Natural killer cell (primary cell): ENCODE measurements around the gene ALG14. TPM values are rescaled to one million over a fixed set of nuclear protein-coding genes. Genes with fewer than 3 reads are reported as not detected.

ENCODE experiments used
- ATAC-seq, 3 donors: fragments of 150-1000 bp in 2 of 3; fragments of 200-7000 bp in 1 of 3; cut with Tn5 transposase; 1 replicate in 1 of 3; 2 replicates in 2 of 3; pipeline ENCODE4 v1.10.0; 2021; ENCODE audit warnings: mild to moderate bottlenecking in 2 of 3, moderate library complexity in 2 of 3
- DNase-seq, 2 donors: peaks; one replicate each; pipeline versions ENCODE4 v3.0.0 to v3.0.0-alpha.2; 2013 to 2021; ENCODE audit warnings: mixed read lengths in 1 of 2
- H3K27ac ChIP-seq: one replicate; pipeline ENCODE4 v1.5.1; 2013; ENCODE audit warnings: mild to moderate bottlenecking, low read length
- H3K27me3 ChIP-seq: one replicate; pipeline ENCODE4 v1.6.1; 2013; ENCODE audit warnings: low read length; ENCODE audit not compliant: control insufficient read depth, insufficient read depth
- H3K36me3 ChIP-seq: one replicate; pipeline ENCODE4 v1.6.1; 2013; ENCODE audit warnings: low read length; ENCODE audit not compliant: control insufficient read depth, insufficient read depth
- H3K4me1 ChIP-seq: one replicate; pipeline ENCODE4 v1.6.1; 2013; ENCODE audit warnings: low read length; ENCODE audit not compliant: control insufficient read depth, insufficient read depth
- H3K4me3 ChIP-seq: one replicate; pipeline ENCODE4 v1.5.1; 2013; ENCODE audit warnings: low read length
- H3K9me3 ChIP-seq: one replicate; pipeline ENCODE4 v1.6.1; 2013; ENCODE audit warnings: low read length; ENCODE audit not compliant: control insufficient read depth, insufficient read depth
- H3K27ac Mint-ChIP-seq, 2 donors: one replicate each; pipeline ENCODE4 v1.8.0; 2022; ENCODE audit warnings: mild to moderate bottlenecking in 2 of 2, mixed read lengths in 2 of 2, moderate library complexity in 1 of 2
- H3K27me3 Mint-ChIP-seq, 2 donors: one replicate each; pipeline ENCODE4 v1.8.0; 2022; ENCODE audit warnings: low read depth in 2 of 2, mixed read lengths in 2 of 2
- H3K36me3 Mint-ChIP-seq: one replicate; pipeline ENCODE4 v1.8.0; 2022; ENCODE audit warnings: mixed read lengths
- H3K4me1 Mint-ChIP-seq, 2 donors: one replicate each; pipeline ENCODE4 v1.8.0; 2022; ENCODE audit warnings: mixed read lengths in 2 of 2
- H3K4me3 Mint-ChIP-seq: one replicate; pipeline ENCODE4 v1.8.0; 2022; ENCODE audit warnings: mild to moderate bottlenecking, moderate library complexity, mixed read lengths
- H3K9me3 Mint-ChIP-seq, 2 donors: one replicate each; pipeline ENCODE4 v1.8.0; 2022; ENCODE audit warnings: mixed read lengths in 2 of 2
- WGBS: methylation state at CpG from one replicate; pipeline ENCODE4 v1.1.7; 2013; ENCODE audit warnings: missing lambda C conversion rate; ENCODE audit not compliant: insufficient coverage; 5-methylcytosine and 5-hydroxymethylcytosine counted together
- intact Hi-C: fragments of 100-400 bp; cut with micrococcal nuclease; formaldehyde crosslinking; loops from one replicate; pipeline ENCODE4 v1.14.2; 2022
- total RNA-seq, 4 donors: library from RNA; stranded (reverse); fragments of 120-200 nt in 1 of 4; gene quantifications; one replicate each; pipeline versions ENCODE4 v1.2.3 to v1.2.4, GENCODE V29; 2013 to 2022
- TF ChIP-seq, protein P1 (sequence below): fragments of 200-600 bp; IDR thresholded peaks from one replicate; pipeline ENCODE4 v1.8.0; 2022; ENCODE audit warnings: antibody characterized with exemption

ALG14 gene
- total RNA-seq, 3 donors from 2014 or later (not counting 1 experiment from before 2014, with no cell fraction given) = 0.48 to 2.3 (median 1.1) TPM

DNA sequence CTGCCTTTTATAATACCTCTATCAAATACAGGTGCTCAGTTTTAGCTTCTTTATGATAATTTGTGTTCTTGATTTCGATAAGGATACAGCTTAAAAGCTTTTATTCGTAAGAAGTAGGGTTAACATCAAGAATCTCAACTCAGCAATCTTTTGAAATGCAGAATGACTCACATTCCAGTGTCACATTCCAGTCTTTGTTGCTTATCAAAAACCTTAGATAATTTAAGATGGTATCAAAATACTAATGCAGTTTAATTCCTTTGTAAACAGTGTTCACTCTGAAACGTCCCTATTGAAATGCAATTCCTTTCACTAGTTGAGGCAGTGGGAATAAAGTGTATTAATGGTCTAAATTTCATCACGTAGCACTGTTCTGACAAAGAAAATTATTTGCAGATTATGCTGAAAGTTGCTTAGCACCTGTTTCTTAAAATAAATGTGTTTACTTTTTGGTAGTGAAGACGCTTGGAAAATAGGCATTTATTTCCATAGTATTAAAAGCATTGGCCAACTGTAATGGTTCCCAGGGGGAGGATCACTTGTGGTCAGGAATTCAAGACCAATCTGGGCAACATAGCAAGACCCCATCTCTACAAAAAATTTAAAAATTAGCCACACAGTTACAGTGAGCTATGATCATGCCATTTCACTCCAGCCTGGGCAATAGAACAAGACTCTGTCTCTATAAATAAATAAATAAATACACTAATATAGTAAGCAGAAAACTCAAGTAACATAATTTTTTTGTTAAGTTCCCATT lies 135.7 kb downstream of the ALG14 start:
- Histone ChIP-seq H3K27ac (no peak overlapping the region), H3K4me3 (no peak overlapping the region), H3K27me3 (no peaks in the 10 kb centered on the region), H3K9me3 (no peaks in the 10 kb centered on the region), H3K36me3 (no peaks in the 10 kb centered on the region), H3K4me1 (no peaks in the 10 kb centered on the region)
- Mint-ChIP-seq H3K4me1 (no peaks in the 10 kb centered on the region), H3K4me3 (no peak overlapping the region), H3K27ac (no peak overlapping the region), H3K36me3 (no peaks in the 10 kb centered on the region), H3K9me3 (no peaks in the 10 kb centered on the region), H3K27me3 (peaks cover 14 to 18% of the 10 kb centered on the region in 2 donors)
- intact Hi-C loops = no loop called here
- WGBS = 81% methylated on average over 3 of the region's 5 CpGs
- no peak for DNase-seq
- TF ChIP-seq, protein P1, sequence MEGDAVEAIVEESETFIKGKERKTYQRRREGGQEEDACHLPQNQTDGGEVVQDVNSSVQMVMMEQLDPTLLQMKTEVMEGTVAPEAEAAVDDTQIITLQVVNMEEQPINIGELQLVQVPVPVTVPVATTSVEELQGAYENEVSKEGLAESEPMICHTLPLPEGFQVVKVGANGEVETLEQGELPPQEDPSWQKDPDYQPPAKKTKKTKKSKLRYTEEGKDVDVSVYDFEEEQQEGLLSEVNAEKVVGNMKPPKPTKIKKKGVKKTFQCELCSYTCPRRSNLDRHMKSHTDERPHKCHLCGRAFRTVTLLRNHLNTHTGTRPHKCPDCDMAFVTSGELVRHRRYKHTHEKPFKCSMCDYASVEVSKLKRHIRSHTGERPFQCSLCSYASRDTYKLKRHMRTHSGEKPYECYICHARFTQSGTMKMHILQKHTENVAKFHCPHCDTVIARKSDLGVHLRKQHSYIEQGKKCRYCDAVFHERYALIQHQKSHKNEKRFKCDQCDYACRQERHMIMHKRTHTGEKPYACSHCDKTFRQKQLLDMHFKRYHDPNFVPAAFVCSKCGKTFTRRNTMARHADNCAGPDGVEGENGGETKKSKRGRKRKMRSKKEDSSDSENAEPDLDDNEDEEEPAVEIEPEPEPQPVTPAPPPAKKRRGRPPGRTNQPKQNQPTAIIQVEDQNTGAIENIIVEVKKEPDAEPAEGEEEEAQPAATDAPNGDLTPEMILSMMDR = no peak
- no peak for ATAC-seq

DNA sequence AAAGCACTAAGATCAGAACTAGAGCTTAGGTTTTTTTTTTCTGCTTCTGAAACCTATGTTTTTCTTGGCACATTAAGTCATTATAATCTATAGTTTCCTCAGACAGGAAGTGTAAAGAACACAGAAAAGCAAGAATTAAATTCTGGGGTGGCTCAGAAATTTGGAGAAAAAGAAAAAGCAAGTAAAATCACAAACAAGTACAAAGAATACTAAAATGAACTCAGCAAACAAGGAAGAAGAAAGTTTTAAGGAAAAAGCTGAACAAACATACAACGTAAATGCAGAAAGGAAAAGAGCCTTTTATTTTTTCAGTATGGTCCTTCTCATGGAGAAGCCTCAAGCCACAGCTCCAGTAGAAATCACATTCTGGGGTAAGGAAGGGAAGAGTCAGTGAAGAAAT lies 137.3 kb downstream of the ALG14 start:
- H3K27ac ChIP-seq = no peak overlapping the region

DNA sequence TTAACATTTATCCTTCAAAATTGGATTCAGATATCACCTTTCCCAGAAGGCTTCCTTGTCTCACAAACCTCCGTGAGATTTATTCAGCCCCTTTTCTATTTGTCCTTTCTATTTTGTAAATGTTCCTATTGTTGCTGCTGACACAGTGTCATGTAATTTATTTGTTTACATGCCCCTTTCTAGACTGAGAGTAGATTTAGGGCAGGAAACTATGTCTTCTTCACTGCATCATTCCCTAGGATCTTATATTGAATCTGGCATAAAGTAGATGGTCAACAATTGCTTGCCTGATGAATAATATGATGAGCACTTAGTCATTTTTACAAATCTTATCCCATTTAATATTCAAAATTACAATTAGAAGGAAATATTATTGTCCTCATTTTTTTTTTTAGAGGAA lies 137.7 kb downstream of the ALG14 start:
- H3K36me3 Mint-ChIP-seq = no peaks in the 10 kb centered on the region
- no peak overlapping the region for H3K27ac ChIP-seq
- H3K27ac Mint-ChIP-seq = no peak overlapping the region
- H3K4me1 Mint-ChIP-seq = no peaks in the 10 kb centered on the region
- no peak overlapping the region for H3K4me3 Mint-ChIP-seq
- H3K27me3 Mint-ChIP-seq = peaks cover 14 to 18% of the 10 kb centered on the region in 2 donors
- WGBS = no CpG with 5 or more reads among the region's 1 CpG
- H3K4me3 ChIP-seq = no peak overlapping the region
- no peaks in the 10 kb centered on the region for H3K27me3 ChIP-seq
- intact Hi-C loops = no loop called here
- TF ChIP-seq, protein P1 = no peak
- no peaks in the 10 kb centered on the region for H3K9me3 ChIP-seq
- H3K36me3 ChIP-seq = no peaks in the 10 kb centered on the region
- ATAC-seq = no peak
- no peaks in the 10 kb centered on the region for H3K4me1 ChIP-seq
- no peaks in the 10 kb centered on the region for H3K9me3 Mint-ChIP-seq
- no peak for DNase-seq

More for the DNA sequence above, 137.3 kb downstream of the ALG14 start:
- Mint-ChIP-seq H3K4me1 (no peaks in the 10 kb centered on the region), H3K27me3 (peaks cover 14 to 18% of the 10 kb centered on the region in 2 donors), H3K4me3 (no peak overlapping the region), H3K36me3 (no peaks in the 10 kb centered on the region), H3K9me3 (no peaks in the 10 kb centered on the region), H3K27ac (no peak overlapping the region)
- DNase-seq (no peak), ATAC-seq (no peak)
- 54% methylated on average over 1 of the region's 1 CpG for WGBS
- H3K27me3 ChIP-seq = no peaks in the 10 kb centered on the region
- H3K4me3 ChIP-seq = no peak overlapping the region
- no peaks in the 10 kb centered on the region for H3K4me1 ChIP-seq
- TF ChIP-seq, protein P1 = no peak
- intact Hi-C loops = no loop called here
- H3K9me3 ChIP-seq = no peaks in the 10 kb centered on the region
- H3K36me3 ChIP-seq = no peaks in the 10 kb centered on the region

DNA sequence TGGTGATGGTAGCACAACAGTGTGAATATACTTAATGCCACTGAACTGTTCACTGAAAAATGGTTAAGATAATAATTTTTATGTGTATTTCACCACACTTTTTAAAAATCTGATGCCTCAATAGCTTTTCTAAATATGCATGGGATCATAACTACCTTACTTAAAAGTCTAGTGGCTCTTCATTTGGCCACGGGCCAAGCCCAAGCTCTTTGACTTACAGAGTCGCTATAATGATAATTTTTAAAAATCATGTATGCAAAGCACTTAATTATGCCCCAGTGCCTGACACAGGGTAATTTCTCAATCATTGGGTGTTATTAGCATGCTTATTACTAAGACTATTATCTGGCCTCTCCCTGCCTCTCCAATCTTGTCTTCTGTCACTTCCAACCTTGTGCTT lies 138.2 kb downstream of the ALG14 start:
- no peaks in the 10 kb centered on the region for H3K4me1 Mint-ChIP-seq
- Histone ChIP-seq H3K4me3 (no peak overlapping the region), H3K4me1 (no peaks in the 10 kb centered on the region), H3K27me3 (no peaks in the 10 kb centered on the region), H3K36me3 (no peaks in the 10 kb centered on the region), H3K27ac (no peak overlapping the region), H3K9me3 (no peaks in the 10 kb centered on the region)
- peaks cover 18% of the 10 kb centered on the region in 2 donors for H3K27me3 Mint-ChIP-seq
- 88% methylated on average over 2 of the region's 2 CpGs for WGBS
- TF ChIP-seq, protein P1 = no peak
- no peak overlapping the region for H3K27ac Mint-ChIP-seq
- no peaks in the 10 kb centered on the region for H3K9me3 Mint-ChIP-seq
- ATAC-seq = no peak
- H3K36me3 Mint-ChIP-seq = no peaks in the 10 kb centered on the region
- H3K4me3 Mint-ChIP-seq = no peak overlapping the region
- no peak for DNase-seq
- intact Hi-C loops = no loop called here
